HUES64 (cell line): ENCODE measurements around the gene PHC3.

ENCODE experiments used
- H3K27ac ChIP-seq: 2 replicates; pipeline ENCODE4 v1.7.0; 2013; ENCODE audit warnings: low read depth, low read length, inconsistent platforms
- H3K27me3 ChIP-seq: 2 replicates; pipeline ENCODE4 v1.6.1; 2013; ENCODE audit warnings: mild to moderate bottlenecking, low read length; ENCODE audit not compliant: insufficient read depth
- H3K36me3 ChIP-seq: 2 replicates; pipeline ENCODE4 v1.6.1; 2013; ENCODE audit warnings: mild to moderate bottlenecking, low read length; ENCODE audit not compliant: insufficient read depth
- H3K4me1 ChIP-seq: 2 replicates; pipeline ENCODE4 v1.6.1; 2013; ENCODE audit warnings: mild to moderate bottlenecking, low read length, moderate library complexity; ENCODE audit not compliant: insufficient read depth
- H3K4me3 ChIP-seq: 2 replicates; pipeline ENCODE4 v1.5.1; 2013; ENCODE audit warnings: mild to moderate bottlenecking, low read length, moderate library complexity
- H3K9ac ChIP-seq: 2 replicates; pipeline ENCODE4 v1.6.1; 2013; ENCODE audit warnings: mild to moderate bottlenecking, low read depth, low read length
- H3K9me3 ChIP-seq: 2 replicates; pipeline ENCODE4 v1.6.1; 2013; ENCODE audit warnings: low read depth, low read length; ENCODE audit not compliant: insufficient read depth
- WGBS: fragments of 150-250, 120-280 bp; methylation state at CpG from one replicate; pipeline ENCODE4 v1.1.7; 2013; ENCODE audit warnings: missing lambda C conversion rate; 5-methylcytosine and 5-hydroxymethylcytosine counted together

The PHC3 gene

GRCh38 chr3:170154084-170154483 lies 27.4 kb downstream of the PHC3 start:
- Histone ChIP-seq H3K9ac (no peak overlapping the region), H3K27ac (no peak overlapping the region), H3K36me3 (peaks cover 11% of the 10 kb centered on the region), H3K4me1 (no peaks in the 10 kb centered on the region), H3K4me3 (no peak overlapping the region), H3K27me3 (no peaks in the 10 kb centered on the region), H3K9me3 (no peaks in the 10 kb centered on the region)
- 97% methylated on average over 2 of the region's 3 CpGs for WGBS

DNA sequence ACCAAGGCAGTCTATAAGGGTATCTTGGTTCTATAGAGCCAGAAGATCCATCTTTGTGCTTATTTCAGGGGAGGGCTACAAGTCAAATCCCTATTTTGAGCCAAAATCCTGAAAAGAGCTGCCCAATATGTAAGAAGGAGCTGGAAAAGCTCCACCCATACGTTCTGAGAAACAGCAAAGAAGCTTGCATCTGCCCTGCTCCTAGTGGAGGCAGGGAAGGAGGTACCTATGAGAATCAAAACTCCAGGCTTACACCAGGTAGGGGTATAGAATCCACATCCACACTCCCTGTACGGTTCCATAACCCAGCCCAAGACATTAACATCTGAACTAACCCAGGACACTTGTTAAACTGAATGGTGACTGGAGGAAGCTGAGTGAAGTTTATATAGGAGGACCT lies 30.0 kb downstream of the PHC3 start:
- Histone ChIP-seq H3K4me3 (no peak overlapping the region), H3K27ac (no peak overlapping the region), H3K27me3 (no peaks in the 10 kb centered on the region), H3K4me1 (no peaks in the 10 kb centered on the region), H3K36me3 (peaks cover 21% of the 10 kb centered on the region), H3K9me3 (no peaks in the 10 kb centered on the region), H3K9ac (no peak overlapping the region)
- WGBS: 96% methylated on average over 1 of the region's 2 CpGs

DNA sequence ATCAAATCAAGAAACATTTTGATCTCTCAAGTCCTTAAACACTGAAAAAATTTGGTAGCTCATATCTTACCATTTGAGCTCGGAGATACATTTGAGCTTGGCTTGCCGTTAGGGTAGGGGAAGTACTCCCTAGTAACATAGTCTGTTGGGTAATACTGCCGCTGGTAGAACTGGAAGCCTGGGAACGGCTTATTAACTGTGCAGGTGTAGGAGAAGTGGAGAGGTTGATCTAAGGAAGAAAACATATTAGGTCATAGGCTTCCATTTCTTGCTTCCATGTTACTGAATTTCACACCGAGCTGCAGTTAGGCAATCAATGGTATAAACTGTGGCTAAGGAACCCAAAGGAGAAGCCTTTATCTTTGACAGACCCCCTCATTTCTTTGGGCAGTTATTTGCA lies 32.5 kb downstream of the PHC3 start:
- no peaks in the 10 kb centered on the region for H3K9me3 ChIP-seq
- H3K9ac ChIP-seq: no peak overlapping the region
- no peaks in the 10 kb centered on the region for H3K27me3 ChIP-seq
- WGBS: 96% methylated on average over 5 of the region's 5 CpGs
- no peaks in the 10 kb centered on the region for H3K4me1 ChIP-seq
- no peak overlapping the region for H3K27ac ChIP-seq
- peaks cover 39% of the 10 kb centered on the region for H3K36me3 ChIP-seq
- no peak overlapping the region for H3K4me3 ChIP-seq

DNA sequence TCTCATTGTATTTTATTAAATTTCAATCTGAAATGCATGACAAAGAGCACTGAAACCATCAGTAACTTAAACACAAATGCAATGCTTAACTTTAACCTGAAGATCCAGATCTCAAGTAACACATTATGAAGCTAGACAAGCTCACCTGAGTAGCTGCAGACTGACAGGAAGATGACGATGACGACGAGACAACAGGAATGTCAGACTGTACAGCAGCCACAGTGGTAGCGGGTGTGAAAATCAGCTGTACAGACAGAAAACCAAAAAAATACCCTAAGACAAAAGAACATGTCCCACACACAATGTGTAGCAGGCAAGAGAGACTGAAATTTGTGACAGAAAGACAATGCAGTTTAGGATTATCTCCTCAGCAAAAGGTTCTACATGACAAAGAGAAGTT lies 36.3 kb downstream of the PHC3 start:
- Histone ChIP-seq H3K9me3 (no peaks in the 10 kb centered on the region), H3K36me3 (peaks cover 45% of the 10 kb centered on the region), H3K4me1 (no peaks in the 10 kb centered on the region), H3K27me3 (no peaks in the 10 kb centered on the region), H3K4me3 (no peak overlapping the region), H3K27ac (no peak overlapping the region), H3K9ac (no peak overlapping the region)
- 93% methylated on average over 4 of the region's 4 CpGs for WGBS

GRCh38 chr3:170144437-170144843 lies 37.1 kb downstream of the PHC3 start:
- H3K9me3 ChIP-seq: no peaks in the 10 kb centered on the region
- no peaks in the 10 kb centered on the region for H3K4me1 ChIP-seq
- no peak overlapping the region for H3K9ac ChIP-seq
- 96% methylated on average over 3 of the region's 3 CpGs for WGBS
- no peak overlapping the region for H3K27ac ChIP-seq
- H3K4me3 ChIP-seq: no peak overlapping the region
- H3K27me3 ChIP-seq: no peaks in the 10 kb centered on the region
- peaks cover 40% of the 10 kb centered on the region for H3K36me3 ChIP-seq

DNA sequence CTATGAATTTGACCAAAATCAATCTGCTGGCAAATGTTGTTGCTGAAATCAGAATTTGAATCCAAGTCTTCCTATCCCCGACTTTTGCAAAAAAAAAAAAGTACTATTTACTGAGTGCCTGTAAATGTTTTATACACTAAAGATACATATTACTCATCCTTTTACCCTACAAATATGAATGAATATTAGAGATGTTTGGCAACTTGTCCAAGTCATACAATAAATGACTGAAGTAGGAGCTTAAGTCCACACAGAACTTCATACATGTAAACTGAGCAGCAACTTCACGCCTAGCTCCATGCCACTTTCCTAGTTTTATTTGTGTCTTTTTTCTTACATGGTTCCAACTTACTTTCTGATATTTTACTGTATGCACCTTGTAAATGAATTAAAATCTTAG lies 39.2 kb downstream of the PHC3 start:
- H3K4me3 ChIP-seq: no peak overlapping the region
- 95% methylated on average over 2 of the region's 2 CpGs for WGBS
- H3K9ac ChIP-seq: no peak overlapping the region
- H3K4me1 ChIP-seq: no peaks in the 10 kb centered on the region
- H3K27me3 ChIP-seq: no peaks in the 10 kb centered on the region
- no peaks in the 10 kb centered on the region for H3K9me3 ChIP-seq
- H3K27ac ChIP-seq: no peak overlapping the region
- peaks cover 28% of the 10 kb centered on the region for H3K36me3 ChIP-seq

- peaks cover 42% of the 10 kb centered on the region for H3K36me3 ChIP-seq
- no peaks in the 10 kb centered on the region for H3K27me3 ChIP-seq
- H3K4me1 ChIP-seq: no peaks in the 10 kb centered on the region
- no peaks in the 10 kb centered on the region for H3K9me3 ChIP-seq
- no peak overlapping the region for H3K9ac ChIP-seq
- no peak overlapping the region for H3K27ac ChIP-seq
- H3K4me3 ChIP-seq: no peak overlapping the region
- WGBS: 93% methylated on average over 5 of the region's 5 CpGs
Measured at GRCh38 chr3:170137986-170138385, 43.5 kb downstream of the PHC3 start.

DNA sequence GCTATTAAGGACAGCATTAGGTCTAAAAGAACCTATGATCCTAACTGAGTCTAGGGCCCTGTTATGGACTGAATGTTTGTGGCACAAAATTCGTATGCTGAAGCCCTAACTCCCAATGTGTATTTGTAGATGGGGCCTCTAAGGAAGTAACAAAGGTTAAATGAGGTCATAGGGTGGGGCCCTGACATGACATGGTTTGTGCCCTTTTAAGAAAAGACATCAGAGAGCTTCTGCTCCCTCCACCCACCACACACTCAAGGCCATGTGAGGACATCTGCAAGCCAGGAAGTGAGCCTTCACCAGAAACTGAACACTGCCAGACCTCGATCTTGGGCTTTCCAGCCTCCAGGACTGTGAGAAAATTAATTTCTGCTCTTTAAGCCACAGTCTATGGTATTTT lies 49.2 kb downstream of the PHC3 start:
- no peaks in the 10 kb centered on the region for H3K4me1 ChIP-seq
- H3K27ac ChIP-seq: no peak overlapping the region

GRCh38 chr3:170130532-170130931 lies 51.0 kb downstream of the PHC3 start:
- Histone ChIP-seq H3K27me3 (no peaks in the 10 kb centered on the region), H3K9ac (no peak overlapping the region), H3K36me3 (peaks cover 72% of the 10 kb centered on the region), H3K9me3 (no peaks in the 10 kb centered on the region), H3K27ac (no peak overlapping the region), H3K4me3 (no peak overlapping the region), H3K4me1 (no peaks in the 10 kb centered on the region)

More for the DNA sequence above, 49.2 kb downstream of the PHC3 start:
- Histone ChIP-seq H3K4me3 (no peak overlapping the region), H3K9me3 (no peaks in the 10 kb centered on the region), H3K27me3 (no peaks in the 10 kb centered on the region), H3K9ac (no peak overlapping the region), H3K36me3 (peaks cover 79% of the 10 kb centered on the region)
- 93% methylated on average over 2 of the region's 2 CpGs for WGBS

- no peaks in the 10 kb centered on the region for H3K9me3 ChIP-seq
- H3K4me3 ChIP-seq: no peak overlapping the region
- H3K27me3 ChIP-seq: no peaks in the 10 kb centered on the region
- H3K36me3 ChIP-seq: peaks cover 62% of the 10 kb centered on the region
- H3K27ac ChIP-seq: no peak overlapping the region
- no peaks in the 10 kb centered on the region for H3K4me1 ChIP-seq
- H3K9ac ChIP-seq: no peak overlapping the region
- WGBS: 88% methylated on average over 1 of the region's 1 CpG
Measured at GRCh38 chr3:170128977-170129431, 52.5 kb downstream of the PHC3 start.

GRCh38 chr3:170128259-170128976 lies 53.1 kb downstream of the PHC3 start:
- Histone ChIP-seq H3K9me3 (no peaks in the 10 kb centered on the region), H3K4me3 (no peak overlapping the region), H3K36me3 (peaks cover 58% of the 10 kb centered on the region), H3K27ac (no peak overlapping the region), H3K27me3 (no peaks in the 10 kb centered on the region), H3K9ac (no peak overlapping the region), H3K4me1 (no peaks in the 10 kb centered on the region)
- WGBS: 98% methylated on average over 3 of the region's 4 CpGs

DNA sequence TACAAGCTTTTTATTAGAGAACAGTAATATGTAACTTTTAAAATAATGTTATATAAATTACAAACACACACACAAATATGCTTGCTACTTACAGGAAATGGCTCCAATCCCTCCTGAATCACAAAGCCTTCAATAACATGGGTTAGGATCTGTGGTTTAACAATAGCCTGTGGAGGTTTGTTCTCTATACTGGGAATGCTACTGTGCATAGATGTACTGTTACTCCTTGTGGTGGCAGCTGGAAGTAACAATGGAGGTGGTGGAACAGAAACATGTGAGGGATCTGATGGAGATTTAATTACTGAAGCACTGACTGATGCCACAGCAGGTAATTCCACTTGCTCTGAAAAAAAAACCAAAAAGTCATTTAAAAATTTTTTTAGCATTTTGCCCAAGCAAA lies 64.4 kb downstream of the PHC3 start:
- Histone ChIP-seq H3K9me3 (no peaks in the 10 kb centered on the region), H3K4me1 (no peaks in the 10 kb centered on the region), H3K4me3 (no peak overlapping the region), H3K9ac (no peak overlapping the region), H3K36me3 (peaks cover 81% of the 10 kb centered on the region), H3K27ac (no peak overlapping the region), H3K27me3 (no peaks in the 10 kb centered on the region)
